Stomach (tissue), 4 donors: ENCODE measurements around the gene DISC1.

ENCODE experiments used
- POLR2A ChIP-seq, 4 donors: fragments of 450-650 bp; IDR thresholded peaks; one replicate each; pipeline ENCODE4 v1.6.1; 2016; ENCODE audit warnings: antibody characterized with exemption in 4 of 4, control low read depth in 2 of 4, mild to moderate bottlenecking in 1 of 4, moderate library complexity in 1 of 4
- POLR2AphosphoS5 ChIP-seq, 3 donors: sonication (generic); formaldehyde crosslinking; IDR thresholded peaks; one replicate each; pipeline ENCODE4 v1.6.1; 2016; ENCODE audit warnings: antibody characterized with exemption in 3 of 3

- TF ChIP-seq POLR2AphosphoS5 (IDR thresholded peaks at IDR 0.05) (no peak), POLR2A (IDR thresholded peaks at IDR 0.05) (no peak)
These were observed 149.6 kb downstream of the DISC1 start for GRCh38 chr1:231776010-231776756.
